ENCODE results near the gene ST6GALNAC3. TPM values are rescaled to one million over a fixed set of nuclear protein-coding genes. Genes with fewer than 3 reads are reported as not detected.

The ST6GALNAC3 gene
- total RNA-seq, 1 donor from 2014 or later: 0.26 TPM

DNA sequence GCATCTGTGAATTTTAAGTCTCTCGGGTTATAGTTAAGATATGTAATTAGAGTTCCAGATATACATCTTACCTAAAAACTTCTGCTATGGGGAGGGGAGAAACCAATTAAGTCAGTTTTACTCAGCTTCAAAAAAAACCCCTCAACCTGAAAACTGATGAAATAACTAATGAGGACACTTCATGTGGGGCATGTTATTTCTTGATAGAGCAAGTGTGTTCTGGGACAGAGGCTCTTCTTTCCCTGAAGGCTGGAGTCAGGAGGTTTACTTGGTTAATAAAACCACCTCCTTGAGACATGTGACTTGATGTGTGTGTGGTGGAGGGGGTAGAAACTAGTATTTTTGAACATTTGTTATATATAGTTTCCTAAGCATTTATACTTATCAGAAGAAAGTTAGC lies 479.7 kb downstream of the ST6GALNAC3 start:
- Histone ChIP-seq H3K27me3 (ENCODE audit: control insufficient read depth, insufficient read depth, low read length) (no peaks in the 10 kb centered on the region), H3K36me3 (ENCODE audit: control insufficient read depth, insufficient read depth, low read length) (no peaks in the 10 kb centered on the region), H3K4me3 (ENCODE audit: low read depth, low read length) (no peak overlapping the region)
- DNase-seq (ENCODE audit: low read depth) (no peak), FAIRE-seq (no peak)
- TF ChIP-seq, protein P1, sequence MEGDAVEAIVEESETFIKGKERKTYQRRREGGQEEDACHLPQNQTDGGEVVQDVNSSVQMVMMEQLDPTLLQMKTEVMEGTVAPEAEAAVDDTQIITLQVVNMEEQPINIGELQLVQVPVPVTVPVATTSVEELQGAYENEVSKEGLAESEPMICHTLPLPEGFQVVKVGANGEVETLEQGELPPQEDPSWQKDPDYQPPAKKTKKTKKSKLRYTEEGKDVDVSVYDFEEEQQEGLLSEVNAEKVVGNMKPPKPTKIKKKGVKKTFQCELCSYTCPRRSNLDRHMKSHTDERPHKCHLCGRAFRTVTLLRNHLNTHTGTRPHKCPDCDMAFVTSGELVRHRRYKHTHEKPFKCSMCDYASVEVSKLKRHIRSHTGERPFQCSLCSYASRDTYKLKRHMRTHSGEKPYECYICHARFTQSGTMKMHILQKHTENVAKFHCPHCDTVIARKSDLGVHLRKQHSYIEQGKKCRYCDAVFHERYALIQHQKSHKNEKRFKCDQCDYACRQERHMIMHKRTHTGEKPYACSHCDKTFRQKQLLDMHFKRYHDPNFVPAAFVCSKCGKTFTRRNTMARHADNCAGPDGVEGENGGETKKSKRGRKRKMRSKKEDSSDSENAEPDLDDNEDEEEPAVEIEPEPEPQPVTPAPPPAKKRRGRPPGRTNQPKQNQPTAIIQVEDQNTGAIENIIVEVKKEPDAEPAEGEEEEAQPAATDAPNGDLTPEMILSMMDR (IDR thresholded peaks at IDR 0.05; ENCODE audit: insufficient read depth, low read length, severe bottlenecking): no peak

DNA sequence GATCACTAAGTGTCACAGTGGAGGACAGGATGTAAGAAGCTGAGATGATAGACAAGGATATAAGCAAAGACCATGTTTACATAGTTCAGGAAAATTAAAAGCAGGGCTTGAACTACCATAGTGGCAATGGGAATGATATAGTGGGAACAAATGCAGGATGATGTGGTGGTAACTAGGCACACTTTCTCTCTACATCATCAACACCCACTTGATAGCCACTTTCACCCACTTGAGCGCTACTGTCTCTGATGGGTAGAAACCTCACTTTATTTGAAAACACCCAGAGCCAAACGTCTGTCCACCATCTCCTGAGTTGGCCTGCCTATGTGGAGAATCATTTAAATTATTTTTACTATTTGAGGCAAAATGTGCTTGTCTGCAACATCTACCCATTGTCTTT lies 487.7 kb downstream of the ST6GALNAC3 start:
- TF ChIP-seq, protein P1 (IDR thresholded peaks at IDR 0.05; ENCODE audit: insufficient read depth, low read length, severe bottlenecking): no peak
- H3K27me3 ChIP-seq (ENCODE audit: control insufficient read depth, insufficient read depth, low read length): no peaks in the 10 kb centered on the region
- DNase-seq (ENCODE audit: low read depth) (no peak), FAIRE-seq (no peak)
- H3K4me3 ChIP-seq (ENCODE audit: low read depth, low read length): no peak overlapping the region
- no peaks in the 10 kb centered on the region for H3K36me3 ChIP-seq (ENCODE audit: control insufficient read depth, insufficient read depth, low read length)

DNA sequence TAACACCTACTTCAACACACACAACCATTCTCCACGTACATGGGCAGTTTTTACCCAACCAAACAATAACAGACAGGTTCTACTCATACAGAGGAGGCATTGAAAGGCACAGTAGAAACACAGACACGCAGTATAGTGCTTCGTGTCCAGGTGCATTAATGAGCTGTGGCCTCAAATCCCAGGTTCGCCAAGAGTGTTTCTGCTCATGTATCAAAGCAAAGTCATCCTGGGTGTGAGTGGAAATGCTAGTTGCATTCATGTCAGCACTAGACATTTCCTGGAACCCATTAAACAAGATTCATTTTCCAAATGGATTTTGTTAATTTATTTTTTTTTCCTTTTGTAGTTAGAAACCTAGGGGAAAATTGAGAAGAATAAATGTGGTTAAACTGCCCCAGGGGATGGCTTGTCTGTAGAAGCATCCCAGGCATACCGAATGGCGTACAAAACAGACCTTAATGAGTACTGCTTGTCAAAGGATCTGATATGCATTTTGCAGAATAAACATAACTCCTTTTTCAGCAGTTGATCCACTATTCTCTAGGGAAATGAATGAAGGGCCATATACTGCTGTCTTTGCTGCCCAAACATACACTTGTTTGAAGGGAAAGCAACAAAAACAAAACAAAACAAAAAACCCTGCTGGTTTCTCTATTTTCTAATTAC lies 494.2 kb downstream of the ST6GALNAC3 start:
- TF ChIP-seq, protein P1 (IDR thresholded peaks at IDR 0.05; ENCODE audit: insufficient read depth, low read length, severe bottlenecking): no peak
- Histone ChIP-seq H3K27me3 (ENCODE audit: control insufficient read depth, insufficient read depth, low read length) (no peaks in the 10 kb centered on the region), H3K4me3 (ENCODE audit: low read depth, low read length) (no peak overlapping the region), H3K36me3 (ENCODE audit: control insufficient read depth, insufficient read depth, low read length) (no peaks in the 10 kb centered on the region)
- FAIRE-seq (no peak), DNase-seq (ENCODE audit: low read depth) (no peak)

DNA sequence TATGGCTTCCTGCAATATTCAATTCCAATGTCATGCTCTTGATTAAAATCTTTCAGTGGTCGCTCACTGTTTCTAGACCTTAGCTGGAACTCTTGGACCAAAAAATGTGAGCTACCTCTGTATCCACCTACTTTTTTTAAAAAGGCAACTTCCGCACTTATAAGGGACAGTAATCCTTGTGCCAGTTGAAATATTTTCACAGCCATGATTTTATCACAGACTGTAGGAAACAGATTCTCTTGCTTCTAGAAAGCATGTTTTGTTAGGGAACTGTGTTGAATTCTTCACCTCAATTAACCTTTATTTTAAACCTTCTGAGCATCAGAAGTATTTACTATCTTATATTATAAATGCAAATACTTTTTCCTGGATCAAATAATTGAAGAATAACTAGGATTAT lies 496.7 kb downstream of the ST6GALNAC3 start:
- no peak for FAIRE-seq
- Histone ChIP-seq H3K4me3 (ENCODE audit: low read depth, low read length) (no peak overlapping the region), H3K27me3 (ENCODE audit: control insufficient read depth, insufficient read depth, low read length) (no peaks in the 10 kb centered on the region), H3K36me3 (ENCODE audit: control insufficient read depth, insufficient read depth, low read length) (no peaks in the 10 kb centered on the region)
- DNase-seq (ENCODE audit: low read depth): no peak
- TF ChIP-seq, protein P1 (IDR thresholded peaks at IDR 0.05; ENCODE audit: insufficient read depth, low read length, severe bottlenecking): no peak

DNA sequence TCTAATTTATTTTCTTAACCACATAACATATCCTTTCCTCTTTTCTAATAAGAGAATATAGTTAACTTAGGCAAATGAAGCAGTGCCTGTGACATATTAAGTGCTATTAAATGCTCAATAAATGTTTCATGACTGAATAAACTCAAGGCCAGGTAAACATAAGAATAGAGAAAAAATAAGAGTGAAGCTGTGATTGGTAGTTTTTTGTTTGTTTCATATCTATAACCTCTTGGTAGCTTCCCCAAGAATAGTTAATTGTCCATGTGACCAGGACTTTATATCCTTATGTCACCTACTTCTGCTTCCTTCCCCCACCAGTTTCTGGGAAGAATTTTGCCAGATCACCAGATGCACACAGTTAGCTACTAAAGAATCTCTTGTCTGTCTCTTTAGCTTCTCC lies 497.7 kb downstream of the ST6GALNAC3 start:
- FAIRE-seq: no peak

More for the DNA sequence above, 497.7 kb downstream of the ST6GALNAC3 start:
- Histone ChIP-seq H3K27me3 (ENCODE audit: control insufficient read depth, insufficient read depth, low read length) (no peaks in the 10 kb centered on the region), H3K36me3 (ENCODE audit: control insufficient read depth, insufficient read depth, low read length) (no peaks in the 10 kb centered on the region), H3K4me3 (ENCODE audit: low read depth, low read length) (no peak overlapping the region)
- TF ChIP-seq, protein P1 (IDR thresholded peaks at IDR 0.05; ENCODE audit: insufficient read depth, low read length, severe bottlenecking): no peak
- no peak for DNase-seq (ENCODE audit: low read depth)

All from bronchial epithelial cell (primary cell).